ENCODE data around the gene FAM98C.

Gene FAM98C

GRCh38 chr19:38421856-38422255, 19.0 kb downstream of the FAM98C start:
- H3K18ac ChIP-seq (ENCODE audit: low read depth in 1 of 2, low read length in 2 of 2), result no peak overlapping the region
- no peak overlapping the region for H2BK12ac ChIP-seq (ENCODE audit: low read length in 2 of 2)
- no peak overlapping the region for H2AK5ac ChIP-seq (ENCODE audit: low read length, severe bottlenecking)
- no peak overlapping the region for H3K4ac ChIP-seq (ENCODE audit: low read depth in 1 of 2, low read length in 2 of 2)
- H3K14ac ChIP-seq (ENCODE audit: low read length in 2 of 2), result no peak overlapping the region
- no peak overlapping the region for H3K23ac ChIP-seq (ENCODE audit: low read length in 2 of 2)
- H3K4me1 ChIP-seq (ENCODE audit: control insufficient read depth, insufficient read depth, low read depth, low read length), result peaks cover 8% of the 10 kb centered on the region
- H2BK15ac ChIP-seq (ENCODE audit: low read depth, poor library complexity, severe bottlenecking), result no peak overlapping the region
- no peak overlapping the region for H2AFZ ChIP-seq (ENCODE audit: low read depth, low read length)
- no peak overlapping the region for H3K27ac ChIP-seq (ENCODE audit: low read length, poor library complexity, severe bottlenecking)
- peaks cover 49 to 78% of the 10 kb centered on the region in 2 experiments for H3K27me3 ChIP-seq (ENCODE audit: control insufficient read depth in 1 of 2, insufficient read depth in 1 of 2, low read length in 2 of 2)
- DNase-seq, result no peak
- no peak overlapping the region for H2BK5ac ChIP-seq (ENCODE audit: low read depth, low read length, poor library complexity, severe bottlenecking)
- no peaks in the 10 kb centered on the region for H3K36me3 ChIP-seq (ENCODE audit: control insufficient read depth in 1 of 2, insufficient read depth in 2 of 2, low read depth in 1 of 2, low read length in 2 of 2)
- H3K9ac ChIP-seq (ENCODE audit: low read length), result no peak overlapping the region
- H3K4me2 ChIP-seq (ENCODE audit: low read length, poor library complexity, severe bottlenecking), result no peak overlapping the region
- no peak overlapping the region for H4K91ac ChIP-seq (ENCODE audit: low read length)
- H2BK120ac ChIP-seq (ENCODE audit: low read depth, low read length), result no peak overlapping the region
- no peaks in the 10 kb centered on the region for H3K9me3 ChIP-seq (ENCODE audit: control insufficient read depth, low read length)
- 89% methylated on average over 14 of the region's 14 CpGs for WGBS
- peak overlapping the region; percentile 29 for H4K8ac ChIP-seq (ENCODE audit: low read length)
- no peaks in the 10 kb centered on the region for H3K79me1 ChIP-seq (replicated peaks; ENCODE audit: low read length, poor library complexity, severe bottlenecking)
- H3K4me3 ChIP-seq (ENCODE audit: insufficient read depth in 1 of 2, low read depth in 1 of 2, low read length in 2 of 2), result no peak overlapping the region

GRCh38 chr19:38422438-38422837, 19.5 kb downstream of the FAM98C start:
- Histone ChIP-seq H3K18ac (ENCODE audit: low read depth in 1 of 2, low read length in 2 of 2) (no peak overlapping the region), H3K27ac (ENCODE audit: low read length, poor library complexity, severe bottlenecking) (no peak overlapping the region), H2AFZ (ENCODE audit: low read depth, low read length) (no peak overlapping the region), H3K14ac (ENCODE audit: low read length in 2 of 2) (no peak overlapping the region), H4K91ac (ENCODE audit: low read length) (no peak overlapping the region), H3K4me1 (ENCODE audit: control insufficient read depth, insufficient read depth, low read depth, low read length) (peaks cover 8% of the 10 kb centered on the region), H3K4me2 (ENCODE audit: low read length, poor library complexity, severe bottlenecking) (no peak overlapping the region), H3K4ac (ENCODE audit: low read depth in 1 of 2, low read length in 2 of 2) (no peak overlapping the region), H2BK15ac (ENCODE audit: low read depth, poor library complexity, severe bottlenecking) (no peak overlapping the region), H3K27me3 (ENCODE audit: control insufficient read depth in 1 of 2, insufficient read depth in 1 of 2, low read length in 2 of 2) (peaks cover 43 to 77% of the 10 kb centered on the region in 2 experiments), H3K79me1 (replicated peaks; ENCODE audit: low read length, poor library complexity, severe bottlenecking) (no peaks in the 10 kb centered on the region), H3K23ac (ENCODE audit: low read length in 2 of 2) (no peak overlapping the region), H3K36me3 (ENCODE audit: control insufficient read depth in 1 of 2, insufficient read depth in 2 of 2, low read depth in 1 of 2, low read length in 2 of 2) (no peaks in the 10 kb centered on the region), H4K8ac (ENCODE audit: low read length) (no peak overlapping the region), H2BK12ac (ENCODE audit: low read length in 2 of 2) (no peak overlapping the region), H2BK120ac (ENCODE audit: low read depth, low read length) (no peak overlapping the region), H3K9ac (ENCODE audit: low read length) (no peak overlapping the region), H2BK5ac (ENCODE audit: low read depth, low read length, poor library complexity, severe bottlenecking) (no peak overlapping the region), H3K9me3 (ENCODE audit: control insufficient read depth, low read length) (no peaks in the 10 kb centered on the region), H3K4me3 (ENCODE audit: insufficient read depth in 1 of 2, low read depth in 1 of 2, low read length in 2 of 2) (no peak overlapping the region), H2AK5ac (ENCODE audit: low read length, severe bottlenecking) (no peak overlapping the region)
- 90% methylated on average over 6 of the region's 7 CpGs for WGBS
- DNase-seq, result no peak

GRCh38 chr19:38424272-38424671, 21.4 kb downstream of the FAM98C start:
- no peak overlapping the region for H3K27ac ChIP-seq (ENCODE audit: low read length, poor library complexity, severe bottlenecking)
- H2AK5ac ChIP-seq (ENCODE audit: low read length, severe bottlenecking), result no peak overlapping the region
- no peak overlapping the region for H3K14ac ChIP-seq (ENCODE audit: low read length in 2 of 2)
- no peak overlapping the region for H2BK5ac ChIP-seq (ENCODE audit: low read depth, low read length, poor library complexity, severe bottlenecking)
- no peak overlapping the region for H4K8ac ChIP-seq (ENCODE audit: low read length)
- H3K9ac ChIP-seq (ENCODE audit: low read length), result no peak overlapping the region
- no peak for DNase-seq
- H2BK15ac ChIP-seq (ENCODE audit: low read depth, poor library complexity, severe bottlenecking), result no peak overlapping the region
- no peak overlapping the region for H3K23ac ChIP-seq (ENCODE audit: low read length in 2 of 2)
- no peak overlapping the region for H2AFZ ChIP-seq (ENCODE audit: low read depth, low read length)
- peaks cover 29 to 68% of the 10 kb centered on the region in 2 experiments for H3K27me3 ChIP-seq (ENCODE audit: control insufficient read depth in 1 of 2, insufficient read depth in 1 of 2, low read length in 2 of 2)
- H3K4me3 ChIP-seq (ENCODE audit: insufficient read depth in 1 of 2, low read depth in 1 of 2, low read length in 2 of 2), result no peak overlapping the region
- H3K36me3 ChIP-seq (ENCODE audit: control insufficient read depth in 1 of 2, insufficient read depth in 2 of 2, low read depth in 1 of 2, low read length in 2 of 2), result no peaks in the 10 kb centered on the region
- H3K4me1 ChIP-seq (ENCODE audit: control insufficient read depth, insufficient read depth, low read depth, low read length), result no peaks in the 10 kb centered on the region
- no peak overlapping the region for H4K91ac ChIP-seq (ENCODE audit: low read length)
- H3K79me1 ChIP-seq (replicated peaks; ENCODE audit: low read length, poor library complexity, severe bottlenecking), result no peaks in the 10 kb centered on the region
- no peak overlapping the region for H3K4ac ChIP-seq (ENCODE audit: low read depth in 1 of 2, low read length in 2 of 2)
- 82% methylated on average over 5 of the region's 5 CpGs for WGBS
- no peak overlapping the region for H3K4me2 ChIP-seq (ENCODE audit: low read length, poor library complexity, severe bottlenecking)
- no peak overlapping the region for H2BK120ac ChIP-seq (ENCODE audit: low read depth, low read length)
- H3K9me3 ChIP-seq (ENCODE audit: control insufficient read depth, low read length), result no peaks in the 10 kb centered on the region
- no peak overlapping the region for H3K18ac ChIP-seq (ENCODE audit: low read depth in 1 of 2, low read length in 2 of 2)
- no peak overlapping the region for H2BK12ac ChIP-seq (ENCODE audit: low read length in 2 of 2)

GRCh38 chr19:38425222-38425809, 22.4 kb downstream of the FAM98C start:
- no peak for DNase-seq
- Histone ChIP-seq H3K9me3 (ENCODE audit: control insufficient read depth, low read length) (no peaks in the 10 kb centered on the region), H3K9ac (ENCODE audit: low read length) (no peak overlapping the region), H3K79me1 (replicated peaks; ENCODE audit: low read length, poor library complexity, severe bottlenecking) (no peaks in the 10 kb centered on the region), H4K8ac (ENCODE audit: low read length) (no peak overlapping the region), H2BK12ac (ENCODE audit: low read length in 2 of 2) (no peak overlapping the region), H2AK5ac (ENCODE audit: low read length, severe bottlenecking) (no peak overlapping the region), H3K14ac (ENCODE audit: low read length in 2 of 2) (peak overlapping the region in 1 of 2 experiments; percentile 59), H2BK5ac (ENCODE audit: low read depth, low read length, poor library complexity, severe bottlenecking) (no peak overlapping the region), H3K4me2 (ENCODE audit: low read length, poor library complexity, severe bottlenecking) (no peak overlapping the region), H3K18ac (ENCODE audit: low read depth in 1 of 2, low read length in 2 of 2) (no peak overlapping the region), H3K4me3 (ENCODE audit: insufficient read depth in 1 of 2, low read depth in 1 of 2, low read length in 2 of 2) (no peak overlapping the region), H2BK120ac (ENCODE audit: low read depth, low read length) (no peak overlapping the region), H3K4ac (ENCODE audit: low read depth in 1 of 2, low read length in 2 of 2) (no peak overlapping the region), H3K4me1 (ENCODE audit: control insufficient read depth, insufficient read depth, low read depth, low read length) (no peaks in the 10 kb centered on the region), H3K27me3 (ENCODE audit: control insufficient read depth in 1 of 2, insufficient read depth in 1 of 2, low read length in 2 of 2) (peaks cover 22 to 68% of the 10 kb centered on the region in 2 experiments), H2AFZ (ENCODE audit: low read depth, low read length) (no peak overlapping the region), H3K36me3 (ENCODE audit: control insufficient read depth in 1 of 2, insufficient read depth in 2 of 2, low read depth in 1 of 2, low read length in 2 of 2) (no peaks in the 10 kb centered on the region), H2BK15ac (ENCODE audit: low read depth, poor library complexity, severe bottlenecking) (no peak overlapping the region), H3K27ac (ENCODE audit: low read length, poor library complexity, severe bottlenecking) (no peak overlapping the region), H3K23ac (ENCODE audit: low read length in 2 of 2) (no peak overlapping the region), H4K91ac (ENCODE audit: low read length) (no peak overlapping the region)
- WGBS, result 61% methylated on average over 7 of the region's 7 CpGs
